Measurements from ENCODE around the gene SLC16A11. TPM values are rescaled to one million over a fixed set of nuclear protein-coding genes. Genes with fewer than 3 reads are reported as not detected.
"Not testable (repeated sequence)": the region's sequence is repeated elsewhere in the genome, so short reads cannot be mapped to it uniquely, and the experiment has no call there.

Gene SLC16A11
- total RNA-seq, 1 donor from 2014 or later, result not detected

DNA sequence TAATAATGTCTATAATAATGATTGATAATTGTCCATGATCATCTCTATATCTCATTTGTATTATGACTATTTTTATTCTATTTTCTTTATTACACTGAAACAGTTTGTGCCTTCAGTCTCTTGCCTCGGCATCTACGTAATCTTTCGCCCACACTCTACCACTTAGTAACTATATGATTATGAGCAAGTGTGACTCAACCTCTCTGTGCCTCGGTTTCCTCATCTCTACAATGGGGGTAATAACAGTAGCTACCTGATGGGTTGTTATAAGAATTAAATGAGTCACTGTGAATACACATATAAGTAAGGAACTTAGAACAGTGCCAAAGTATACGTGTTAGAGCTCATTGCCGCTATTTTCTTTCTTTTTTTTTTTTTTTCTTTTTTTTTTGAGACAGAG, 3.7 kb upstream of the SLC16A11 start:
- Histone ChIP-seq H3K27ac (no peak overlapping the region), H3K36me3 (no peaks in the 10 kb centered on the region), H3K27me3 (peaks cover 5% of the 10 kb centered on the region), H3K9me3 (no peaks in the 10 kb centered on the region), H3K4me3 (no peak overlapping the region), H3K4me1 (peaks cover 11 to 17% of the 10 kb centered on the region in 2 donors)
- DNase-seq (ENCODE audit: low spot score in 2 of 2), result no peak
- TF ChIP-seq, protein P1, sequence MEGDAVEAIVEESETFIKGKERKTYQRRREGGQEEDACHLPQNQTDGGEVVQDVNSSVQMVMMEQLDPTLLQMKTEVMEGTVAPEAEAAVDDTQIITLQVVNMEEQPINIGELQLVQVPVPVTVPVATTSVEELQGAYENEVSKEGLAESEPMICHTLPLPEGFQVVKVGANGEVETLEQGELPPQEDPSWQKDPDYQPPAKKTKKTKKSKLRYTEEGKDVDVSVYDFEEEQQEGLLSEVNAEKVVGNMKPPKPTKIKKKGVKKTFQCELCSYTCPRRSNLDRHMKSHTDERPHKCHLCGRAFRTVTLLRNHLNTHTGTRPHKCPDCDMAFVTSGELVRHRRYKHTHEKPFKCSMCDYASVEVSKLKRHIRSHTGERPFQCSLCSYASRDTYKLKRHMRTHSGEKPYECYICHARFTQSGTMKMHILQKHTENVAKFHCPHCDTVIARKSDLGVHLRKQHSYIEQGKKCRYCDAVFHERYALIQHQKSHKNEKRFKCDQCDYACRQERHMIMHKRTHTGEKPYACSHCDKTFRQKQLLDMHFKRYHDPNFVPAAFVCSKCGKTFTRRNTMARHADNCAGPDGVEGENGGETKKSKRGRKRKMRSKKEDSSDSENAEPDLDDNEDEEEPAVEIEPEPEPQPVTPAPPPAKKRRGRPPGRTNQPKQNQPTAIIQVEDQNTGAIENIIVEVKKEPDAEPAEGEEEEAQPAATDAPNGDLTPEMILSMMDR (IDR thresholded peaks at IDR 0.05), result no peak
- intact Hi-C loops (cut with DNase I), result loop anchor here (5.0 kb wide), 1 partner anchor 250 kb away; no protein-coding TSS in a partner anchor

DNA sequence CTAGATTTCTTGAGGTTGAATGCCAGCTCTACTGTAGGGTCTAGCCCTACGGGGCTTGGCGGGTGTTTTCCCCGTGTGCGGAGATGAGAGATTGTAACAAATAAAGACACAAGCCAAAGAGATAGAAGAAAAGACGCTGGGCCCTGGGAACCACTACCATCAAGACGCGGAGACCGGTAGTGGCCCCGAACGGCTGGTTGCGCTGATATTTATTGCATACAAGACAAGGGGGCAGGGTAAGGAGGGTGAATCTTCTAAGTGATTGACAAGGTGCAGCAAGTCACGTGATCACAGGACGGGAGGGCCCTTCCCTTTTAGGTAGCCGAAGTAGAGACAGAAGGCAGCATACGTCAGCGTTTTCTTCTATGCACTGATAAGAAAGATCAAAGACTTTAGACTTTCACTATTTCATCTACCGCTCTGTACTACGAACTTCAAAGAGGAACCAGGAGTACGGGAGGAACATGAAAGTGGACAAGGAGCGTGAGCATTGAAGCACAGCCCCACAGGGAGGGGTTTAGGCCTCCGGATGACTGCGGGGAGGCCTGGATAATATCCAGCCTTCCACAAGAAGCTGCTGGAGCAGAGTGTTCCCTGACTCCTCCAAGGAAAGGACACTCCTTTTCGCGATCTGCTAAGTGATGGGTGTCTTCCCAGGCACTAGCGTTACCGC, 3.0 kb upstream of the SLC16A11 start:
- intact Hi-C loops (cut with DNase I), result loop anchor here (5.0 kb wide), 1 partner anchor 250 kb away; no protein-coding TSS in a partner anchor
- Histone ChIP-seq H3K4me3 (peak overlapping the region; percentile 26 to 37), H3K4me1 (peaks cover 12 to 22% of the 10 kb centered on the region in 2 donors)
- not testable (repeated sequence) for H3K27me3 ChIP-seq; H3K27ac ChIP-seq; H3K9me3 ChIP-seq; DNase-seq (ENCODE audit: low spot score in 2 of 2); H3K36me3 ChIP-seq

DNA sequence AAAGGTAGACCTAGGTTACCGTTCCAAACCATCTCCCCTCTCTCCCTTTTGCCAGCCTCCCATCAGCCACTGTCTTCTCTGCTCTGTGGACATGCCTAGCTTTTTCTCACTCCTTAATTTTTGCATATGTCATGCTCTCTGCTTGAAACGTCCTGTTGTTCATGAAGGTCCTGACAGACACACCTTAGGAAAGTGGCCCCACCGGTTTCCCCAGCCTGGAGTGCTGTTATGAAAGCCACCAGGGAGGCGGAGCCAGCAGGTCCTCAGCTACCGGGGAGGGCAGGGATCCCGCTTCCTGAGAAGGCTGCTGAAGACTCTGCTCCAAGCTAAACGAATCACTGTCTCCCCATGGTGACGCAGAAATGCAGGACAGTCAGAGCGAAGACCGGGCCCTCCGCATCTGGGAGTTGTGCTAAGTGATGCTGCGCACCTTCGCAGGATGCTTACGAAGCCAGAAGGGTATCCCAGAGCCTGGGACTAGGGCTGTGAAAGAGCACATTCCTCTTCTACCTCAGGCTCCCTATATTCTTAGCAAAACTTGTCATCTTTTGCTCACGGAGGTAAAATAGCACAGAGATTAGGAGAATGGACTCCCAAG, 2.3 kb upstream of the SLC16A11 start:
- Histone ChIP-seq H3K27me3 (peaks cover 7% of the 10 kb centered on the region), H3K4me1 (peaks cover 12 to 22% of the 10 kb centered on the region in 2 donors), H3K36me3 (no peaks in the 10 kb centered on the region), H3K27ac (no peak overlapping the region), H3K4me3 (peak overlapping the region; percentile 26 to 37), H3K9me3 (no peaks in the 10 kb centered on the region)
- TF ChIP-seq, protein P1 (IDR thresholded peaks at IDR 0.05), result no peak
- no peak for DNase-seq (ENCODE audit: low spot score in 2 of 2)
- intact Hi-C loops (cut with DNase I), result loop anchor here (5.0 kb wide), 1 partner anchor 251 kb away; no protein-coding TSS in a partner anchor

DNA sequence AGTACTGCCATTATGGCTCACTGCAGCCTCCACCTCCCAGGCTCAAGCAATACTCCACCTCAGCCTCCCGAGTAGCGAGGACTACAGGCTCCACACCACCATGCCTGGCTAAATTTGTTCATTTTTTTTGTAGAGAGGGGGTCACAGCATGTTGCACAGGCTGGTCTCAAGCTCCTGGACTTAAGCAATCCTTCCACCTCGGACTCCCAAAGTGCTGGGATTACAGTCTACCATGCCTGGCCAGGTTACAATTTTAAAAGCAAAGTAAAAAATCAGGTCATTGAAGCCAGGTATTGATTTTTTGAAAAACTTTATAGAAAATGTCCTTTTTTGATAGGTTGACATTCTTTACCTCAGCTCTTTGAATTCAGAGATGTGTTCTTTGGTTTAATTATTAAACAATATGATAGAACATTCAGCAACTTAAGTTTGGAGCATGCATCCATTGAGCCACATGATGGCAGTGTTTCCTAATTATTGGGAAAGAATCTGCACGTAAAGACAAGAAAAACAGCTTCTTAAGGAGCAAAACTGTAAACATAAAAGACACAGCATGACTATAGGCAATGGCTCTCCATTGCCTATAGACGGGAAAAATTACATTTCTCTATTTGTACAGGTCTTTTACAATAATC, 1.7 kb upstream of the SLC16A11 start:
- TF ChIP-seq, protein P1 (IDR thresholded peaks at IDR 0.05), result peak; percentile 60 to 82 (median 78)
- Histone ChIP-seq H3K27me3 (peaks cover 7% of the 10 kb centered on the region), H3K27ac (no peak overlapping the region), H3K4me3 (peak overlapping the region in 1 of 2 donors; percentile 26), H3K36me3 (no peaks in the 10 kb centered on the region), H3K9me3 (no peaks in the 10 kb centered on the region), H3K4me1 (peaks cover 12 to 22% of the 10 kb centered on the region in 2 donors)
- DNase-seq (ENCODE audit: low spot score in 2 of 2), result no peak
- intact Hi-C loops (cut with DNase I), result loop anchor here (2.0 to 5.0 kb wide), 2 partner anchors 91 to 252 kb away; no protein-coding TSS in a partner anchor

DNA sequence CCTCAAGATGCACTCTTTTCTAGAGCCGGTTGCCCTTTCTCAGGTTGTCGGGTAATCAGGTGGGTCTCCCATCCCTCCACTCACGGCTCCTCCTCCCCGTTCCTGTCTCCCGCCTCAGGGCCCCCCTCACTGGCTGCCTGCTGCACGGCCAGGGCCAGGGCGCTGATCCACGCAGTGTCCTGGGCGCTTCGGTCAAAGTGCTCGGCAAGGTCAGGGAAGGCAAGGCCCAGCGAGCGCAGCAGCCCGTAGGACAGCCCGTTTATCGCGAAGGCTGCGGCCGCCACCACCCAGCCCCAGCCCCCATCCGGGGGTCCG, 753 bp downstream of the SLC16A11 start:
- TF ChIP-seq, protein P1 (IDR thresholded peaks at IDR 0.05), result no peak
- no peaks in the 10 kb centered on the region for H3K9me3 ChIP-seq
- no peak overlapping the region for H3K27ac ChIP-seq
- no peak for DNase-seq (ENCODE audit: low spot score in 2 of 2)
- H3K36me3 ChIP-seq, result no peaks in the 10 kb centered on the region
- H3K4me3 ChIP-seq, result peak overlapping the region; percentile 43 to 63
- peaks cover 7% of the 10 kb centered on the region for H3K27me3 ChIP-seq
- H3K4me1 ChIP-seq, result peaks cover 12 to 22% of the 10 kb centered on the region in 2 donors
- intact Hi-C loops (cut with DNase I), result no loop called here
